Endodermal cell (in vitro differentiated cells): ENCODE measurements around the gene MAMSTR. TPM values are rescaled to one million over a fixed set of nuclear protein-coding genes. Genes with fewer than 3 reads are reported as not detected.

Experiments used
- DNase-seq: peaks from one replicate; pipeline ENCODE4 v3.0.0-alpha.2; 2017
- H3K27ac ChIP-seq: 2 replicates; pipeline ENCODE4 v1.5.1; 2013; ENCODE audit warnings: mild to moderate bottlenecking, low read depth, low read length, moderate library complexity
- H3K27me3 ChIP-seq: 2 replicates; pipeline ENCODE4 v1.6.1; 2013; ENCODE audit warnings: mild to moderate bottlenecking, low read length, moderate library complexity; ENCODE audit not compliant: insufficient read depth, control insufficient read depth, poor library complexity, severe bottlenecking
- H3K36me3 ChIP-seq: 2 replicates; pipeline ENCODE4 v1.7.0; 2013; ENCODE audit warnings: mild to moderate bottlenecking, low read length, moderate library complexity; ENCODE audit not compliant: control insufficient read depth, insufficient read depth
- H3K4me1 ChIP-seq: one replicate; pipeline ENCODE4 v1.7.0; 2013; ENCODE audit warnings: low read length; ENCODE audit not compliant: control insufficient read depth, insufficient read depth
- H3K4me3 ChIP-seq: 2 replicates; pipeline ENCODE4 v1.5.1; 2013; ENCODE audit warnings: mild to moderate bottlenecking, low read length, moderate library complexity
- H3K9ac ChIP-seq: 2 replicates; pipeline ENCODE4 v1.6.1; 2013; ENCODE audit warnings: mild to moderate bottlenecking, low read length, moderate library complexity; ENCODE audit not compliant: poor library complexity, severe bottlenecking; ENCODE audit errors: extremely low read depth
- H3K9me3 ChIP-seq: 2 replicates; pipeline ENCODE4 v1.6.1; 2013; ENCODE audit warnings: mild to moderate bottlenecking, low read length, moderate library complexity; ENCODE audit not compliant: control insufficient read depth
- H3K27ac Mint-ChIP-seq: 2 replicates; pipeline ENCODE4 v1.8.0; 2020; ENCODE audit warnings: mixed read lengths
- H3K27me3 Mint-ChIP-seq: 2 replicates; pipeline ENCODE4 v1.8.0; 2021; ENCODE audit warnings: mild to moderate bottlenecking, mixed read lengths; ENCODE audit not compliant: insufficient read depth
- H3K36me3 Mint-ChIP-seq: 2 replicates; pipeline ENCODE4 v1.8.0; 2020; ENCODE audit warnings: low read depth, mixed read lengths
- H3K4me1 Mint-ChIP-seq: 2 replicates; pipeline ENCODE4 v1.8.0; 2020; ENCODE audit warnings: mixed read lengths
- H3K4me3 Mint-ChIP-seq: 2 replicates; pipeline ENCODE4 v1.8.0; 2020; ENCODE audit warnings: mild to moderate bottlenecking, moderate library complexity, mixed read lengths
- H3K9me3 Mint-ChIP-seq: 2 replicates; pipeline ENCODE4 v1.8.0; 2020; ENCODE audit warnings: mild to moderate bottlenecking, mixed read lengths
- CTCF ChIP-seq: fragments of 200-600 bp; sonication (generic); conservative IDR thresholded peaks from 2 replicates; pipeline ENCODE4 v1.5.0; 2021; ENCODE audit warnings: antibody characterized with exemption, mild to moderate bottlenecking
- WGBS, 2 experiments: methylation state at CpG; one replicate each; pipeline versions ENCODE4 v1.1.5 to v1.1.7; 2013; ENCODE audit warnings: missing lambda C conversion rate in 2 of 2, mixed read lengths in 1 of 2; ENCODE audit not compliant: insufficient coverage in 1 of 2, insufficient read length in 1 of 2; 5-methylcytosine and 5-hydroxymethylcytosine counted together
- total RNA-seq, 2 donors: library from RNA; stranded (reverse); fragmentation: NEBNext Ultra II Directional in 1 of 2; extraction: Animal tissue kit (Norgen Biotek cat#: 25700) in 1 of 2; gene quantifications; 2 replicates in 1 of 2; 3 replicates in 1 of 2; pipeline ENCODE4 v1.2.1, GENCODE V29; 2021

The MAMSTR gene
- total RNA-seq, 2 donors from 2014 or later: 1.9 to 2.3 TPM

DNA sequence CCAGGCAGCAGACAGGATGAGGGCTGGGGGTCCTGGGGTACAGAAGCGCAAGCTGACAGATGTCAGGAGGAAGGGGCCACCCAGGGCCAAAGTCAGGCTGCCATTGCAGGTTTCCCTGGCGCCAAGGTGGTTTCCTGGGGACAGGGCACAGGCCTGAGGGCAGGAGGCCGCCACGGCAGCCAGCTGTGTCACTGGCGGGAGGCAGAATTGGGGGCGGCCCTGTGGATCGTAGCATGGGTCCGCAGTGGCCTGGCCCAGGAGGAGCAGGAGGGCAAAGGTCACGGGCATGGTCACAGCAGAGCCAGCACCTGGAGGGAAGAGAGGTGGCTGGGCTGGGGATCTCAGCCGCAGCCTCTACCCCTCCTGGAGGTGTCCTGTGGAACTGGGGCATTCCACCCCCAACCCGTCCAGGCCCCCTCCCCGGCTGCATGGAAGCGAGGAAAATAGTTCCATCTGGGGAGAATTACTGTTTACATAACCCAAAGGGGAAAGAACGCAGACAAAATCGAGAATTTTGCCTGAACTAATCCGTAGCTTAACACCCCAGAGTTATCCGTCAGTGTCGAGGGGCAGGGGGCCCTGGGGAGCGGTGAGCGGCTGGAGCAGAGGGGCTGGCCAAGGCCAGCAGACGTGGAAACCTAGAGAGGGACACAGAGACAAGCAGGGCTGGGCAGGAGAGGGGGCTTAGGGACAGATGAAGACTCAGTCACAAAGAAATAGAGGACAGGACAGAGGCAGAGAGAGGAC is 48.7 kb downstream of the MAMSTR start:
- H3K4me1 ChIP-seq: no peaks in the 10 kb centered on the region
- Mint-ChIP-seq H3K27me3 (peaks cover 14% of the 10 kb centered on the region), H3K4me1 (peaks cover 10% of the 10 kb centered on the region), H3K4me3 (no peak overlapping the region), H3K9me3 (no peaks in the 10 kb centered on the region), H3K27ac (no peak overlapping the region), H3K36me3 (no peaks in the 10 kb centered on the region)
- 86 to 90% methylated on average over 15 to 21 of the region's 21 CpGs for WGBS, 2 experiments
- no peak for DNase-seq
- TF ChIP-seq CTCF: peak; percentile 25
- no peaks in the 10 kb centered on the region for H3K27me3 ChIP-seq
- H3K36me3 ChIP-seq: no peaks in the 10 kb centered on the region
- H3K9me3 ChIP-seq: no peaks in the 10 kb centered on the region
- no peak overlapping the region for H3K27ac ChIP-seq
- no peak overlapping the region for H3K9ac ChIP-seq
- H3K4me3 ChIP-seq: no peak overlapping the region

- no peak overlapping the region for H3K27ac ChIP-seq
- no peaks in the 10 kb centered on the region for H3K9me3 Mint-ChIP-seq
- no peak overlapping the region for H3K27ac Mint-ChIP-seq
- no peaks in the 10 kb centered on the region for H3K27me3 ChIP-seq
- WGBS, 2 experiments: 97 to 98% methylated on average over 11 to 26 of the region's 26 CpGs
- no peak for DNase-seq
- H3K36me3 Mint-ChIP-seq: no peaks in the 10 kb centered on the region
- H3K4me3 Mint-ChIP-seq: no peak overlapping the region
- H3K4me1 ChIP-seq: no peaks in the 10 kb centered on the region
- H3K27me3 Mint-ChIP-seq: peaks cover 14% of the 10 kb centered on the region
- H3K4me1 Mint-ChIP-seq: peaks cover 10% of the 10 kb centered on the region
- TF ChIP-seq CTCF: no peak
- H3K4me3 ChIP-seq: no peak overlapping the region
- H3K9me3 ChIP-seq: no peaks in the 10 kb centered on the region
- H3K36me3 ChIP-seq: no peaks in the 10 kb centered on the region
- no peak overlapping the region for H3K9ac ChIP-seq
Observed at GRCh38 chr19:48669903-48670668, 49.4 kb downstream of the MAMSTR start.

- H3K36me3 Mint-ChIP-seq: no peaks in the 10 kb centered on the region
Observed at GRCh38 chr19:48668761-48669160, 50.8 kb downstream of the MAMSTR start.

More at GRCh38 chr19:48668761-48669160, 50.8 kb downstream of the MAMSTR start:
- DNase-seq: no peak
- Mint-ChIP-seq H3K9me3 (no peaks in the 10 kb centered on the region), H3K4me1 (peaks cover 3% of the 10 kb centered on the region), H3K27ac (no peak overlapping the region), H3K4me3 (no peak overlapping the region), H3K27me3 (peaks cover 6% of the 10 kb centered on the region)
- Histone ChIP-seq H3K27ac (no peak overlapping the region), H3K9ac (no peak overlapping the region), H3K9me3 (no peaks in the 10 kb centered on the region), H3K4me1 (no peaks in the 10 kb centered on the region), H3K4me3 (no peak overlapping the region), H3K36me3 (no peaks in the 10 kb centered on the region), H3K27me3 (no peaks in the 10 kb centered on the region)
- WGBS, 2 experiments: 94 to 100% methylated on average over 1 to 2 of the region's 2 CpGs
- no peak for TF ChIP-seq CTCF
